Measurements from ENCODE around the gene AZIN2.

Gene AZIN2

DNA sequence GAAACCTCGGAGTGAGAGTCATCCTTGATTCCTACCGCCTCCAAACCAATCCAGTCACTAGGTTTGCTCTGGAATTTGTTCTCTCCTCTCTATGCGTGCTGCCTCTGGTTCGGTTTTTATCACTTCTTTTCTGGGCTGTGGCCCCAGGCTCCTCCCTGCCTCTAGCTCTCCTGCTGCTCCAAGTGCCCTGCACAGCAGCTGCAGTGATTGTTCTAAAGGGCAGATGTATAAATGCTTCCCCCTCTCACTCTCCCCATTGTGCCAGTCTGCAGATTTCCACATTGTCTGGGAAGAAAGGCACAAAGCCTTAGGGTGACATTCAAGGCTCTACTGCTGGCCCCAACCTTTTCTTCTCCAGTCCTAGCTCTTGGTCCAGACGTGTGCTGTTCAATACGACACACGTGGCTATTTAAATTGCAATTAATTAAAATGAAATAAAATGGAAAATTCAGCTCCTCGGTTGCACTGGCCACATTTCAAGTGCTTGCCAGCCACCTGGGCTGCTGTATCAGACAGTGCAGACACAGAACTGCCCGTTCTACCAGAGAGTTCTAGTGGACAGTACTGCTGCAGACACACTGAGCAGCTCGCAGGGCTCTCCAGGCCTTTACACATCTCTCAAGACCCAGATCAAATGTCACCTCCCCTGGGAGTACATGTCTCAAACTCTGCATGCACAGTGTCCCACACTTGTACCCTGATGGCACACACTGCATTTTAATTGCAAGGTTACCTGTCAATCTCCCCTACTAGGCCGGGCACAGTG lies 88.5 kb downstream of the AZIN2 start:
- TF ChIP-seq ZNF384 (IDR thresholded peaks at IDR 0.05) (no peak), FOXK2 (IDR thresholded peaks at IDR 0.05) (no peak), TARDBP (IDR thresholded peaks at IDR 0.05) (no peak), ARNT (IDR thresholded peaks at IDR 0.05) (no peak), LEF1 (IDR thresholded peaks at IDR 0.05; ENCODE audit: borderline replicate concordance) (no peak), SUZ12 (IDR thresholded peaks at IDR 0.05) (no peak), CTBP1 (IDR thresholded peaks at IDR 0.05; ENCODE audit: borderline replicate concordance) (no peak), NFRKB (IDR thresholded peaks at IDR 0.05) (no peak), ELF4 (IDR thresholded peaks at IDR 0.05) (no peak), HDGF (IDR thresholded peaks at IDR 0.05; ENCODE audit: borderline replicate concordance) (no peak), L3MBTL2 (conservative IDR thresholded peaks at IDR 0.05) (no peak), BHLHE40 (IDR thresholded peaks at IDR 0.05; ENCODE audit: borderline replicate concordance) (no peak), SP1 (IDR thresholded peaks at IDR 0.05) (no peak), FOXA1 (IDR thresholded peaks at IDR 0.05) (no peak), FOXM1 (IDR thresholded peaks at IDR 0.05; ENCODE audit: borderline replicate concordance) (no peak)
- TF ChIP-seq, protein P1, sequence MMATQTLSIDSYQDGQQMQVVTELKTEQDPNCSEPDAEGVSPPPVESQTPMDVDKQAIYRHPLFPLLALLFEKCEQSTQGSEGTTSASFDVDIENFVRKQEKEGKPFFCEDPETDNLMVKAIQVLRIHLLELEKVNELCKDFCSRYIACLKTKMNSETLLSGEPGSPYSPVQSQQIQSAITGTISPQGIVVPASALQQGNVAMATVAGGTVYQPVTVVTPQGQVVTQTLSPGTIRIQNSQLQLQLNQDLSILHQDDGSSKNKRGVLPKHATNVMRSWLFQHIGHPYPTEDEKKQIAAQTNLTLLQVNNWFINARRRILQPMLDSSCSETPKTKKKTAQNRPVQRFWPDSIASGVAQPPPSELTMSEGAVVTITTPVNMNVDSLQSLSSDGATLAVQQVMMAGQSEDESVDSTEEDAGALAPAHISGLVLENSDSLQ (IDR thresholded peaks at IDR 0.05) = no peak
- DNase-seq (ENCODE audit: extremely low spot score) = no peak
- ChIA-PET CTCF (interaction anchor here (1.0 kb wide), 1 partner anchor 42 kb away, joined by 3 read pairs; no protein-coding TSS in a partner anchor), POLR2A (no interaction called here)
